Measurements from ENCODE around the gene PIK3R3.

The PIK3R3 gene

DNA sequence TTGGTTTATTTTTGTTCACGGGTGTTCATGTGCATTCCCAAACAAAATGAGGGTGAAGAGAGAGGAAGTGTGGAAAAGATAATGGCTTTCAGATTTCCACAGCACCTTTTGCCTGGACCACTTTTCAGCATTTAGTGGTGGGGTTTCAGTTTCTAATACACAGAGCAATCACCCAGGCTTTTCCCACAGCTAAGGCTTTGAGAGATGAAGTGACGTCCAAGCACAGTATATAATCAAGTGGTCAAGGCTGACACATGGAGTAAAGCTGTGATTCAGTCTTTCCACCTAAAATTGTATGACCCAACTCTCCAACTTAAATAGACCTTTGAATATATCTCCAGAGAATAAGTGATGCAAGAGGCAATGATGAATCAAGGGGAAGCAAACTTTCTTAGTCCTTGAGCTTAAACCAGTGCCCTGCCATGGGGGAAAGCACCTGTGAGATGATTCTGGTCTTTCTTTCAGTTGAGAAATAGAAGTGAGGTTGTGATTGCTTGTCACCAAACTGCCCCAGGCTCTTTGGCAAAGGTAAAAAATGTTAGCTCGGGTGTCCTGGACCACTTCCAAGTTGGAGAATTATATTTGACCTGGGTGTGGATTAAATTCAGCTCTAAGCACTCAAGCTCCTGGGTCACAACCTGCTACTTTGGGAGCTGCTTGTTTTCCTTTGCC lies 2.4 kb upstream of the PIK3R3 start:
- H3K4me3 ChIP-seq (ENCODE audit: low read depth, low read length) = no peak overlapping the region
- peak; percentile 57 for DNase-seq (ENCODE audit: low read depth)
- no peak for TF ChIP-seq CTCF (IDR thresholded peaks at IDR 0.05; ENCODE audit: insufficient read depth, low read depth, low read length, missing control alignments)

DNA sequence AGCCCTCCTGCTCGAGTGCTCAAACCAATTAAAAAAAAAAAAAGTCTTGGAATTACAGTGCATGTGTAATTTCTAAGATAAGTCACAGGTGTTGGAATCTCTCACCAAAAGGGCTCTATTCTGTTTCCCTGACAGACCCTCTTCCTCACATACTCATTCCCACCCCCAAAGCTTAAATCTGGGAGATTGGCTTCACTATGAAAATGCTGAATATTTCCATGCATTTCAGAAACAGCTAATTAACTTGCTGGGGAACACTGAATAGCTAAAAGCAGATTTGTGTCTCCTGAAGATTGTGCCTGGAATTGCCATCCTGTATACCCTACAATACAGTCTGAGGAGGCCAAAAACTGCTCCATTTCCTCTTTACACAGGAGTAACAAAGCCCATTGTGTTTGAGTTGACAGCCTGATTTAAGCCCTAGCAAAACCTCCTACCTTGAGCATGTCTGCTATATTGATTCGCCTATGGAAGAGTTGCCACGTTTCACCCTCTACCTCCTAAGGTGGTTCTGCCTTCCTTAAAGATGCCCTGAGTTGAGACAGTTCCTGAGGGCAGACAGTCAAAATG lies 1.4 kb upstream of the PIK3R3 start:
- peak overlapping the region; percentile 78 for H3K4me3 ChIP-seq (ENCODE audit: low read depth, low read length)
- no peak for DNase-seq (ENCODE audit: low read depth)
- TF ChIP-seq CTCF (IDR thresholded peaks at IDR 0.05; ENCODE audit: insufficient read depth, low read depth, low read length, missing control alignments) = no peak

DNA sequence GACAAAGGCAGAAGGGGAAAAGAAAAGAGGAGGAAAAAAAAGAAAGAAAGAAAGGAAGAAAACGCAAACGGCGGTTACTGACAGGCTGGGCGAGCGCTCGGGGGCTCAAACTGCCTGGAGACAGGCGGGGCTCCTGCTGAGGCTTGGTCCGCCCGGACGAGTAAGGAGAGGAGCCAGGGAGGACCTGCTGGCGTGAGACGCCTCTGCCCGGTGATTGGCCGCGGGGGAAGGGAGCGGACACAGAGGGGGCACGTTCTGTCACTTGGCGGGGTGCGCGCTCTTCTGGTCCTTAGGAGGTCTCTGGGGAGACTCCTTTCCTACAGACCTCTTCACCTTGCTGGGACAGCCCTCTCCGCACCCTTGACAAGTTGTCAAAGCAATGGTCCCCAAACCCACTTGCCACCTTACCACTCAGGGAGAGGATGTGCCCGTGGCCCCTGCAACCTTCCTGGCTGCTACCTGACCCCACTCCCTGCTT lies 791 bp upstream of the PIK3R3 start:
- DNase-seq (ENCODE audit: low read depth) = peak; percentile 89
- H3K4me3 ChIP-seq (ENCODE audit: low read depth, low read length) = peak overlapping the region; percentile 78
- no peak for TF ChIP-seq CTCF (IDR thresholded peaks at IDR 0.05; ENCODE audit: insufficient read depth, low read depth, low read length, missing control alignments)

- peak overlapping the region; percentile 100 for H3K4me3 ChIP-seq (ENCODE audit: low read depth, low read length)
- TF ChIP-seq CTCF (IDR thresholded peaks at IDR 0.05; ENCODE audit: insufficient read depth, low read depth, low read length, missing control alignments) = no peak
- DNase-seq (ENCODE audit: low read depth) = peak; percentile 51
Measured at GRCh38 chr1:46131712-46132528, 509 bp downstream of the PIK3R3 start.

DNA sequence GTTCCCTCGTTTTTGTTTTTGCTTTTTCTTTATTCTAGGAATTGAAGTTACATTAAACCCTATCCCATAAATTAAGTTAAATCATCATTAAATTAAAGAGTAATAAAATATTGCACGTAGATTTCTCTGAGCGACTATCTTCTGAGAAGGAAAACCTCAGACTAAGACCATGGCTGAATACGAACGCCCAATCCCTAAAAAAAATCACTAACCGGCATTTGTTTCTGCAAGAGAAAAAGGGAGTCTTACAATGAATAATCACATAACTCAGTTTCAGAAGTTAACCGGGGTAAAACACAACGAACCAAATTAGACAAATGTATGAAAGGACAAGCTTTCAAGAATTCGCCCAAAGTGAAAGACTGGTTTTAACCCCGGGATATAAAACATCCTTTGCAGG lies 1.3 kb downstream of the PIK3R3 start:
- H3K4me3 ChIP-seq (ENCODE audit: low read depth, low read length) = peak overlapping the region; percentile 100
- no peak for TF ChIP-seq CTCF (IDR thresholded peaks at IDR 0.05; ENCODE audit: insufficient read depth, low read depth, low read length, missing control alignments)
- peak; percentile 23 for DNase-seq (ENCODE audit: low read depth)

GRCh38 chr1:46130606-46131005 lies 1.8 kb downstream of the PIK3R3 start:
- no peak for DNase-seq (ENCODE audit: low read depth)
- TF ChIP-seq CTCF (IDR thresholded peaks at IDR 0.05; ENCODE audit: insufficient read depth, low read depth, low read length, missing control alignments) = no peak
- peak overlapping the region; percentile 100 for H3K4me3 ChIP-seq (ENCODE audit: low read depth, low read length)
